WTC11 (cell line): ENCODE data around the gene FLNA. TPM values are rescaled to one million over a fixed set of nuclear protein-coding genes. Genes with fewer than 3 reads are reported as not detected.

Source experiments
- ATAC-seq: fragments of 200-7000 bp; cut with Tn5 transposase; 2 replicates; pipeline ENCODE4 v1.10.0; 2021; ENCODE audit warnings: mild to moderate bottlenecking, moderate library complexity
- CTCF ChIA-PET: fragments of 300-600 bp; sonication (Branson Sonifier 250); formaldehyde crosslinking; loops from one replicate; lab custom pipeline; 2021; ENCODE audit warnings: antibody characterized with exemption; lab: Charles Lee
- POLR2A ChIA-PET: fragments of 350-600 bp; sonication (Branson Sonifier 250); formaldehyde crosslinking; loops from one replicate; lab custom pipeline; 2021; ENCODE audit warnings: antibody characterized with exemption; lab: Charles Lee
- DNase-seq: peaks from one replicate; pipeline ENCODE4 v3.0.0; 2021; ENCODE audit warnings: low spot score
- H3K27ac Mint-ChIP-seq: 2 replicates; pipeline ENCODE4 v1.8.0; 2021; ENCODE audit warnings: mixed read lengths
- H3K27me3 Mint-ChIP-seq: 2 replicates; pipeline ENCODE4 v1.8.0; 2021; ENCODE audit warnings: low read depth, mild to moderate bottlenecking, moderate library complexity, mixed read lengths
- H3K36me3 Mint-ChIP-seq: 2 replicates; pipeline ENCODE4 v1.8.0; 2021; ENCODE audit warnings: mixed read lengths
- H3K4me1 Mint-ChIP-seq: 2 replicates; pipeline ENCODE4 v1.8.0; 2022; ENCODE audit warnings: mixed read lengths
- H3K4me3 Mint-ChIP-seq: 2 replicates; pipeline ENCODE4 v1.8.0; 2021; ENCODE audit warnings: mild to moderate bottlenecking, moderate library complexity, mixed read lengths
- H3K9me3 Mint-ChIP-seq: 2 replicates; pipeline ENCODE4 v1.8.0; 2021; ENCODE audit warnings: mixed read lengths
- CBFB ChIP-seq: sonication (generic); formaldehyde crosslinking; IDR thresholded peaks from 2 replicates; pipeline ENCODE4 v1.8.1; 2022; ENCODE audit warnings: mild to moderate bottlenecking, low read depth, missing genetic modification reagents
- CREM ChIP-seq: sonication (generic); formaldehyde crosslinking; IDR thresholded peaks from 2 replicates; pipeline ENCODE4 v1.8.1; 2022; ENCODE audit warnings: mild to moderate bottlenecking, missing genetic modification reagents, moderate library complexity
- ELF4 ChIP-seq: sonication (generic); formaldehyde crosslinking; IDR thresholded peaks from 2 replicates; pipeline ENCODE4 v1.8.1; 2022; ENCODE audit warnings: low read depth, mild to moderate bottlenecking, moderate library complexity, missing genetic modification reagents
- HMGA2 ChIP-seq: fragments of 250-450 bp; sonication (Bioruptor Pico); IDR thresholded peaks from 2 replicates; pipeline ENCODE4 v1.4.0; 2021; ENCODE audit warnings: mild to moderate bottlenecking, moderate library complexity
- NFYB ChIP-seq: sonication (generic); formaldehyde crosslinking; conservative IDR thresholded peaks from 2 replicates; pipeline ENCODE4 v1.8.0; 2022; ENCODE audit warnings: low read depth, missing genetic modification reagents
- NR2C2 ChIP-seq: sonication (generic); formaldehyde crosslinking; IDR thresholded peaks from 2 replicates; pipeline ENCODE4 v1.8.0; 2022; ENCODE audit warnings: mild to moderate bottlenecking, missing genetic modification reagents
- NR3C1 ChIP-seq: sonication (generic); formaldehyde crosslinking; conservative IDR thresholded peaks from 2 replicates; pipeline ENCODE4 v1.8.1; 2023; ENCODE audit warnings: low read depth, mild to moderate bottlenecking, missing genetic modification reagents
- OVOL2 ChIP-seq: fragments of 250-450 bp; sonication (Bioruptor Pico); IDR thresholded peaks from 2 replicates; pipeline ENCODE4 v1.9.0; 2021; ENCODE audit warnings: mild to moderate bottlenecking, borderline replicate concordance
- PRRX2 ChIP-seq: fragments of 250-450 bp; sonication (Bioruptor Pico); IDR thresholded peaks from 2 replicates; pipeline ENCODE4 v1.8.0; 2021; ENCODE audit warnings: mild to moderate bottlenecking
- SMAD3 ChIP-seq: sonication (generic); formaldehyde crosslinking; IDR thresholded peaks from 2 replicates; pipeline ENCODE4 v1.8.0; 2022; ENCODE audit warnings: missing genetic modification reagents, mild to moderate bottlenecking, borderline replicate concordance
- SP1 ChIP-seq: sonication (generic); formaldehyde crosslinking; conservative IDR thresholded peaks from 2 replicates; pipeline ENCODE4 v1.8.1; 2022; ENCODE audit warnings: missing genetic modification reagents
- TEAD4 ChIP-seq: sonication (generic); formaldehyde crosslinking; IDR thresholded peaks from 2 replicates; pipeline ENCODE4 v1.8.0; 2022; ENCODE audit warnings: mild to moderate bottlenecking, missing genetic modification reagents
- TP53 ChIP-seq: sonication (generic); formaldehyde crosslinking; IDR thresholded peaks from 2 replicates; pipeline ENCODE4 v1.8.1; 2023; ENCODE audit warnings: mild to moderate bottlenecking, missing genetic modification reagents
- ZNF232 ChIP-seq: sonication (generic); formaldehyde crosslinking; IDR thresholded peaks from 2 replicates; pipeline ENCODE4 v1.8.0; 2022; ENCODE audit warnings: mild to moderate bottlenecking, missing genetic modification reagents
- ZNF263 ChIP-seq: sonication (generic); formaldehyde crosslinking; IDR thresholded peaks from 2 replicates; pipeline ENCODE4 v1.8.1; 2022; ENCODE audit warnings: low read depth, mild to moderate bottlenecking, moderate library complexity, missing genetic modification reagents
- ZNF423 ChIP-seq: fragments of 250-450 bp; sonication (Bioruptor Pico); IDR thresholded peaks from 2 replicates; pipeline ENCODE4 v2.1.2; 2022; ENCODE audit warnings: mild to moderate bottlenecking, moderate library complexity
- total RNA-seq: library from RNA; stranded (reverse); gene quantifications from 3 replicates; pipeline ENCODE4 v1.2.3, GENCODE V29; 2021
- TF ChIP-seq, protein P1 (sequence below): fragments of 250-450 bp; sonication (Bioruptor Pico); IDR thresholded peaks from 2 replicates; pipeline ENCODE4 v1.9.0; 2021; ENCODE audit warnings: mild to moderate bottlenecking
- TF ChIP-seq, protein P2 (sequence below): sonication (generic); formaldehyde crosslinking; IDR thresholded peaks from 2 replicates; pipeline ENCODE4 v1.8.1; 2022; ENCODE audit warnings: missing genetic modification reagents, borderline replicate concordance
- TF ChIP-seq, protein P3 (sequence below): sonication (generic); formaldehyde crosslinking; IDR thresholded peaks from 2 replicates; pipeline ENCODE4 v1.8.0; 2022; ENCODE audit warnings: missing genetic modification reagents
- TF ChIP-seq, protein P4 (sequence below): fragments of 250-450 bp; sonication (Bioruptor Pico); IDR thresholded peaks from 2 replicates; pipeline ENCODE4 v2.1.2; 2022; ENCODE audit warnings: mild to moderate bottlenecking, moderate library complexity
- TF ChIP-seq, protein P5 (sequence below): sonication (generic); formaldehyde crosslinking; IDR thresholded peaks from 2 replicates; pipeline ENCODE4 v1.8.1; 2023; ENCODE audit warnings: mild to moderate bottlenecking, missing genetic modification reagents, moderate library complexity
- TF ChIP-seq, protein P6 (sequence below): sonication (generic); formaldehyde crosslinking; IDR thresholded peaks from 2 replicates; pipeline ENCODE4 v1.8.1; 2022; ENCODE audit warnings: low read depth, missing genetic modification reagents, borderline replicate concordance
- TF ChIP-seq, protein P7 (sequence below): sonication (generic); formaldehyde crosslinking; IDR thresholded peaks from 2 replicates; pipeline ENCODE4 v1.8.0; 2023; ENCODE audit warnings: mild to moderate bottlenecking, missing genetic modification reagents

The FLNA gene
- total RNA-seq, 1 experiment from 2014 or later, result 1,017 TPM

DNA sequence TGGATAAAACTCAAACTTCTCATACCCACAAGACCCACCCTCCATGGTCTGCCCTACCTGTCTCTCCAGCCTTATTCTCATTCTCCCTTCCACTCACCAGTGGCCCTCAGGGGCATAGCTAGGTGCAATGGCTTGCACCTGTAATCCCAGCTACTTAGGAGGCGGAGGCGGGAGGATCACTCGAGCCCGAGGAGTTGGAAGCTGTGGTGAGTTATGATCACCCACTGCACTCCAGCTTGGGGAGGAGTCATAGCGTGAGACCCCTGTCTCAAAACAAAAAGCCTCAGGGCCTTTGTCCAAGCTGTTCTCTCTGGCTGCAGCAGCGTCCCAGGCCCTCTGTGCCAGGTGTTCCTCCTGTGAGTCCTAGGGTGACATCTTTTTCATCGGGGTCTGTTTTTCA, 62.3 kb downstream of the FLNA start (continued):
- TF ChIP-seq, protein P1, sequence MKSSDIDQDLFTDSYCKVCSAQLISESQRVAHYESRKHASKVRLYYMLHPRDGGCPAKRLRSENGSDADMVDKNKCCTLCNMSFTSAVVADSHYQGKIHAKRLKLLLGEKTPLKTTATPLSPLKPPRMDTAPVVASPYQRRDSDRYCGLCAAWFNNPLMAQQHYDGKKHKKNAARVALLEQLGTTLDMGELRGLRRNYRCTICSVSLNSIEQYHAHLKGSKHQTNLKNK, result no peak
- TF ChIP-seq, protein P2, sequence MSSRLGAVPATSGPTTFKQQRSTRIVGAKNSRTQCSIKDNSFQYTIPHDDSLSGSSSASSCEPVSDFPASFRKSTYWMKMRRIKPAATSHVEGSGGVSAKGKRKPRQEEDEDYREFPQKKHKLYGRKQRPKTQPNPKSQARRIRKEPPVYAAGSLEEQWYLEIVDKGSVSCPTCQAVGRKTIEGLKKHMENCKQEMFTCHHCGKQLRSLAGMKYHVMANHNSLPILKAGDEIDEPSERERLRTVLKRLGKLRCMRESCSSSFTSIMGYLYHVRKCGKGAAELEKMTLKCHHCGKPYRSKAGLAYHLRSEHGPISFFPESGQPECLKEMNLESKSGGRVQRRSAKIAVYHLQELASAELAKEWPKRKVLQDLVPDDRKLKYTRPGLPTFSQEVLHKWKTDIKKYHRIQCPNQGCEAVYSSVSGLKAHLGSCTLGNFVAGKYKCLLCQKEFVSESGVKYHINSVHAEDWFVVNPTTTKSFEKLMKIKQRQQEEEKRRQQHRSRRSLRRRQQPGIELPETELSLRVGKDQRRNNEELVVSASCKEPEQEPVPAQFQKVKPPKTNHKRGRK (CRISPR knock-in tag), result no peak
- TF ChIP-seq NR3C1 (CRISPR knock-in tag) (no peak), TEAD4 (CRISPR knock-in tag) (no peak)
- TF ChIP-seq, protein P3, sequence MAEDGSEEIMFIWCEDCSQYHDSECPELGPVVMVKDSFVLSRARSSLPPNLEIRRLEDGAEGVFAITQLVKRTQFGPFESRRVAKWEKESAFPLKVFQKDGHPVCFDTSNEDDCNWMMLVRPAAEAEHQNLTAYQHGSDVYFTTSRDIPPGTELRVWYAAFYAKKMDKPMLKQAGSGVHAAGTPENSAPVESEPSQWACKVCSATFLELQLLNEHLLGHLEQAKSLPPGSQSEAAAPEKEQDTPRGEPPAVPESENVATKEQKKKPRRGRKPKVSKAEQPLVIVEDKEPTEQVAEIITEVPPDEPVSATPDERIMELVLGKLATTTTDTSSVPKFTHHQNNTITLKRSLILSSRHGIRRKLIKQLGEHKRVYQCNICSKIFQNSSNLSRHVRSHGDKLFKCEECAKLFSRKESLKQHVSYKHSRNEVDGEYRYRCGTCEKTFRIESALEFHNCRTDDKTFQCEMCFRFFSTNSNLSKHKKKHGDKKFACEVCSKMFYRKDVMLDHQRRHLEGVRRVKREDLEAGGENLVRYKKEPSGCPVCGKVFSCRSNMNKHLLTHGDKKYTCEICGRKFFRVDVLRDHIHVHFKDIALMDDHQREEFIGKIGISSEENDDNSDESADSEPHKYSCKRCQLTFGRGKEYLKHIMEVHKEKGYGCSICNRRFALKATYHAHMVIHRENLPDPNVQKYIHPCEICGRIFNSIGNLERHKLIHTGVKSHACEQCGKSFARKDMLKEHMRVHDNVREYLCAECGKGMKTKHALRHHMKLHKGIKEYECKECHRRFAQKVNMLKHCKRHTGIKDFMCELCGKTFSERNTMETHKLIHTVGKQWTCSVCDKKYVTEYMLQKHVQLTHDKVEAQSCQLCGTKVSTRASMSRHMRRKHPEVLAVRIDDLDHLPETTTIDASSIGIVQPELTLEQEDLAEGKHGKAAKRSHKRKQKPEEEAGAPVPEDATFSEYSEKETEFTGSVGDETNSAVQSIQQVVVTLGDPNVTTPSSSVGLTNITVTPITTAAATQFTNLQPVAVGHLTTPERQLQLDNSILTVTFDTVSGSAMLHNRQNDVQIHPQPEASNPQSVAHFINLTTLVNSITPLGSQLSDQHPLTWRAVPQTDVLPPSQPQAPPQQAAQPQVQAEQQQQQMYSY (CRISPR knock-in tag), result no peak

DNA sequence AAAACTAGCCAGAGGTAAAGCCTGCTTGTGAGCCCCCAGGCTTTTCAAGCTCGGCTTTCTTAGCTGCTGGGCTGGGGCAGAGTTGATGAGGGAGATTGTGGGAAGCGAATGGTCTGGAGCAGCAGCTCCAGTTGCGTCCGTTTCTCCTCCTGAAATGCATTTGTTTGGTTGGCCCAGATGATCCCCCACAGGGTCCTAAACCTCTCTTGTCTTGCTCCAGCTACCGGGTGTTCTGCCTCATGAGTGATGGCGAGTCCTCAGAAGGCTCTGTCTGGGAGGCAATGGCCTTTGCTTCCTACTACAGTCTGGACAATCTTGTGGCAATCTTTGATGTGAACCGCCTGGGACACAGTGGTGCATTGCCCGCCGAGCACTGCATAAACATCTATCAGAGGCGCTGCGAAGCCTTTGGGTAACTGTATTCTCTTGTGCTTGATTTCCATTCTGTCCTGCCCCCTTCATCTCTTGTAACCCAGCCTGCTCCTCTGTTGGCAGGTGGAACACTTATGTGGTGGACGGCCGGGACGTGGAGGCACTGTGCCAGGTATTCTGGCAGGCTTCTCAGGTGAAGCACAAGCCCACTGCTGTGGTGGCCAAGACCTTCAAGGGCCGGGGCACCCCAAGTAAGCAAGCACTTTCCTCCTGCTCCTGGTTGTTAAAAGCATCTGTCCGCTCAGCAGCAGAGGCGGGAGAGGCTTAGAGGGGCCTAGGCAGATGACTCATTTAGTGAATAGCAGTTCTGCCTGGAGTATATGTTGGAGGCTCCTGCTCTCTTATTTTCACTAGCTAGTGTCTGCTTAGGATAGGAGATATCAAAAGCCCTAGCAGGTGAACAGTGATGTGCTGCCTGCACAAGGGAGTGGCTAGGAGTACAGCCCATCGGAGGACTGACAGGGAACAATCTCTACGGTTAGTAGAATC, 63.6 kb downstream of the FLNA start:
- Mint-ChIP-seq H3K36me3 (no peaks in the 10 kb centered on the region), H3K4me1 (peaks cover 3% of the 10 kb centered on the region), H3K27me3 (no peaks in the 10 kb centered on the region), H3K9me3 (no peaks in the 10 kb centered on the region), H3K4me3 (no peak overlapping the region), H3K27ac (no peak overlapping the region)
- no peak for ATAC-seq
- no peak for DNase-seq
- POLR2A ChIA-PET, result no interaction called here
- TF ChIP-seq PRRX2 (CRISPR knock-in tag), result no peak
- no peak for TF ChIP-seq TP53 (CRISPR knock-in tag)
- TF ChIP-seq SP1 (CRISPR knock-in tag), result no peak
- TF ChIP-seq SMAD3, result no peak
- TF ChIP-seq CREM (CRISPR knock-in tag), result no peak
- TF ChIP-seq ZNF423 (CRISPR knock-in tag), result no peak
- no peak for TF ChIP-seq OVOL2 (CRISPR knock-in tag)
- TF ChIP-seq, protein P4, sequence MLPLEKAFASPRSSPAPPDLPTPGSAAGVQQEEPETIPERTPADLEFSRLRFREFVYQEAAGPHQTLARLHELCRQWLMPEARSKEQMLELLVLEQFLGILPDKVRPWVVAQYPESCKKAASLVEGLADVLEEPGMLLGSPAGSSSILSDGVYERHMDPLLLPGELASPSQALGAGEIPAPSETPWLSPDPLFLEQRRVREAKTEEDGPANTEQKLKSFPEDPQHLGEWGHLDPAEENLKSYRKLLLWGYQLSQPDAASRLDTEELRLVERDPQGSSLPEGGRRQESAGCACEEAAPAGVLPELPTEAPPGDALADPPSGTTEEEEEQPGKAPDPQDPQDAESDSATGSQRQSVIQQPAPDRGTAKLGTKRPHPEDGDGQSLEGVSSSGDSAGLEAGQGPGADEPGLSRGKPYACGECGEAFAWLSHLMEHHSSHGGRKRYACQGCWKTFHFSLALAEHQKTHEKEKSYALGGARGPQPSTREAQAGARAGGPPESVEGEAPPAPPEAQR (CRISPR knock-in tag), result no peak
- TF ChIP-seq ELF4 (CRISPR knock-in tag), result no peak
- TF ChIP-seq, protein P5, sequence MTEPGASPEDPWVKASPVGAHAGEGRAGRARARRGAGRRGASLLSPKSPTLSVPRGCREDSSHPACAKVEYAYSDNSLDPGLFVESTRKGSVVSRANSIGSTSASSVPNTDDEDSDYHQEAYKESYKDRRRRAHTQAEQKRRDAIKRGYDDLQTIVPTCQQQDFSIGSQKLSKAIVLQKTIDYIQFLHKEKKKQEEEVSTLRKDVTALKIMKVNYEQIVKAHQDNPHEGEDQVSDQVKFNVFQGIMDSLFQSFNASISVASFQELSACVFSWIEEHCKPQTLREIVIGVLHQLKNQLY, result no peak
- no peak for TF ChIP-seq ZNF232 (CRISPR knock-in tag)
- TF ChIP-seq TEAD4 (CRISPR knock-in tag), result no peak
- TF ChIP-seq, protein P6, sequence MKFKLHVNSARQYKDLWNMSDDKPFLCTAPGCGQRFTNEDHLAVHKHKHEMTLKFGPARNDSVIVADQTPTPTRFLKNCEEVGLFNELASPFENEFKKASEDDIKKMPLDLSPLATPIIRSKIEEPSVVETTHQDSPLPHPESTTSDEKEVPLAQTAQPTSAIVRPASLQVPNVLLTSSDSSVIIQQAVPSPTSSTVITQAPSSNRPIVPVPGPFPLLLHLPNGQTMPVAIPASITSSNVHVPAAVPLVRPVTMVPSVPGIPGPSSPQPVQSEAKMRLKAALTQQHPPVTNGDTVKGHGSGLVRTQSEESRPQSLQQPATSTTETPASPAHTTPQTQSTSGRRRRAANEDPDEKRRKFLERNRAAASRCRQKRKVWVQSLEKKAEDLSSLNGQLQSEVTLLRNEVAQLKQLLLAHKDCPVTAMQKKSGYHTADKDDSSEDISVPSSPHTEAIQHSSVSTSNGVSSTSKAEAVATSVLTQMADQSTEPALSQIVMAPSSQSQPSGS (CRISPR knock-in tag), result no peak
- no peak for TF ChIP-seq ZNF263 (CRISPR knock-in tag)
- no peak for TF ChIP-seq NR2C2 (CRISPR knock-in tag)
- no peak for TF ChIP-seq HMGA2 (CRISPR knock-in tag)
- TF ChIP-seq, protein P7, sequence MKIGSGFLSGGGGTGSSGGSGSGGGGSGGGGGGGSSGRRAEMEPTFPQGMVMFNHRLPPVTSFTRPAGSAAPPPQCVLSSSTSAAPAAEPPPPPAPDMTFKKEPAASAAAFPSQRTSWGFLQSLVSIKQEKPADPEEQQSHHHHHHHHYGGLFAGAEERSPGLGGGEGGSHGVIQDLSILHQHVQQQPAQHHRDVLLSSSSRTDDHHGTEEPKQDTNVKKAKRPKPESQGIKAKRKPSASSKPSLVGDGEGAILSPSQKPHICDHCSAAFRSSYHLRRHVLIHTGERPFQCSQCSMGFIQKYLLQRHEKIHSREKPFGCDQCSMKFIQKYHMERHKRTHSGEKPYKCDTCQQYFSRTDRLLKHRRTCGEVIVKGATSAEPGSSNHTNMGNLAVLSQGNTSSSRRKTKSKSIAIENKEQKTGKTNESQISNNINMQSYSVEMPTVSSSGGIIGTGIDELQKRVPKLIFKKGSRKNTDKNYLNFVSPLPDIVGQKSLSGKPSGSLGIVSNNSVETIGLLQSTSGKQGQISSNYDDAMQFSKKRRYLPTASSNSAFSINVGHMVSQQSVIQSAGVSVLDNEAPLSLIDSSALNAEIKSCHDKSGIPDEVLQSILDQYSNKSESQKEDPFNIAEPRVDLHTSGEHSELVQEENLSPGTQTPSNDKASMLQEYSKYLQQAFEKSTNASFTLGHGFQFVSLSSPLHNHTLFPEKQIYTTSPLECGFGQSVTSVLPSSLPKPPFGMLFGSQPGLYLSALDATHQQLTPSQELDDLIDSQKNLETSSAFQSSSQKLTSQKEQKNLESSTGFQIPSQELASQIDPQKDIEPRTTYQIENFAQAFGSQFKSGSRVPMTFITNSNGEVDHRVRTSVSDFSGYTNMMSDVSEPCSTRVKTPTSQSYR (CRISPR knock-in tag), result no peak
- no peak for TF ChIP-seq CBFB (CRISPR knock-in tag)
- TF ChIP-seq NFYB, result no peak
- CTCF ChIA-PET, result no interaction called here
